HG02678 (cell line): ENCODE measurements around the gene ATP2C2.

Source experiments
- ATAC-seq: cut with Tn5 transposase; IDR thresholded peaks from one replicate; pipeline ENCODE4 v1.9.1; 2021; ENCODE audit warnings: mild to moderate bottlenecking, moderate library complexity; ENCODE audit not compliant: unreplicated experiment

Gene ATP2C2

DNA sequence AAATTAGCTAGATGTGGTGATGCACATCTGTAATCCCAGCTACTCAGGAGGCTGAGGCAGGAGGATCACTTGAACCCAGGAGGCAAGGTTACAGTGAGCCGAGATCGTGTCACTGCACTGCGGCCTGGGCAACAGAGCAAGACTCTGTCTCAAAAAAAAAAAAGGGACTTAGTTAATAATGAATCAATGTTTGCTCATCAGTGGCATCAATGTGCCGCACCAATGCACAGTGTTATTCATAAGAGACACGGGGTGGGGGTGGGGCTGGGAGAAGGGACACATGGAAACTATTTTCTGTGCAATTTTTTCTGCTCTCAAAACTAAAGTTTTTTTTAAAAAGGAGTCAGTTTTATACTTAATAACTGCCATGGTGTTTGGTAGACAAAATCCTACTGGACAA lies 6.8 kb upstream of the ATP2C2 start:
- ATAC-seq: no peak

DNA sequence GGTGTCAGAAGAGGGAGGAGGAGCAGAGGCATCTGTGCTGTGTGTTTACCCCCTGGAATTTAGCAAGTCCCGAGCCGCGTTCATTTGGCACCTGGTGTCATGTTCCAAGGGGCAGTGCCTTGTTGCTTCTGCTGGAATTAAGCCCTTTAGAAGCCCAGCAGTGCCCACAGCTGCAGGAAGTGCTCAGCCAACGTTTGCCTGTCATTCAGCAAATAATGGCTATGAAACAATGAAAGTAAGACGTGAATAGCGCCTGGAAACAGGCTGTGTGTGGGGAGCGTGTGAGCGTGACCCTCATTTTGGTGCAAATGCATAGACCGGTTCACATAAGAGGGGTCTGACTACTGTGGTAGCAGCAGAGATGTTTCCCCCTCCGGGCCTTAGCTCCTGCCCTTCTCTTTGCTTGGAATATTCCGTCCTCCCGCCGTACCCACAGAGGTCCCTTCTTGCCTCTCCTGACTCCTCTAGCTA lies 5.8 kb upstream of the ATP2C2 start:
- no peak for ATAC-seq

DNA sequence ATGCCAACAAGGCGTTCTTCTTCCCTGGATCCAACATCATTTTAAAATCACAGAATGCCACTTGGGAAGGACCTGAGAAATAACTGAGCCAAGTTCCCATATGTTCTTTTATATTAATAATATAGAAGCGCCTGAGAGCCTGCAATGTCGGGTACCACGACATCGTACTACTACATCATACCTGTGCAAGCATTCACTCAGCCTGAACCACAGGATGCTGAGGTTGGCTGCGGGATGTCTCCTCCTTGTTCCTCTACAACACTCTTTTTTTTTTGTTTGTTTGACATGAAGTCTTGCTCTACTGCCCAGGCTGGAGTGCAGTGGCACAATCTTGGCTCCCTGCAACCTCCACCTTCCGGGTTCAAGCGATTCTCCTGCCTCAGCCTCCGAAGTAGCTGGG lies 2.1 kb upstream of the ATP2C2 start:
- no peak for ATAC-seq

DNA sequence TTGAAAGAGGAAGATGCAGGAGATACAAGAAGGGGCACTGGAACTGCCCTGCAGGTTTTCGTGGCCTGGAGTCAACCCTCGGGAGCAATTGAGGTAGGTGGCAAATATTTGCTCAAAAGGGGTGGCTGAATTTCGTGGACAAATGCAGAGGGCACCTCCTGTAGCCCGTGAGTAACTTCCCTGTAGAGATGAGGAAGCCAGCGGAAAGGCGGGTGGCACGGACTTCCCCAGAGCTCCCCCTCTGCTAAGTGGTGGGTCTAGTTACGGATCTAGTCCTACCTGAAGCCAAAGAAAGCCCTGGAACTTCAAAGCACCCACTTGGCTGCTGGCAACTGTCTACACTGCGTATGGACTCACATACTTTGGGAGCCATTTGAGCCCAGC lies 1.0 kb upstream of the ATP2C2 start:
- no peak for ATAC-seq

DNA sequence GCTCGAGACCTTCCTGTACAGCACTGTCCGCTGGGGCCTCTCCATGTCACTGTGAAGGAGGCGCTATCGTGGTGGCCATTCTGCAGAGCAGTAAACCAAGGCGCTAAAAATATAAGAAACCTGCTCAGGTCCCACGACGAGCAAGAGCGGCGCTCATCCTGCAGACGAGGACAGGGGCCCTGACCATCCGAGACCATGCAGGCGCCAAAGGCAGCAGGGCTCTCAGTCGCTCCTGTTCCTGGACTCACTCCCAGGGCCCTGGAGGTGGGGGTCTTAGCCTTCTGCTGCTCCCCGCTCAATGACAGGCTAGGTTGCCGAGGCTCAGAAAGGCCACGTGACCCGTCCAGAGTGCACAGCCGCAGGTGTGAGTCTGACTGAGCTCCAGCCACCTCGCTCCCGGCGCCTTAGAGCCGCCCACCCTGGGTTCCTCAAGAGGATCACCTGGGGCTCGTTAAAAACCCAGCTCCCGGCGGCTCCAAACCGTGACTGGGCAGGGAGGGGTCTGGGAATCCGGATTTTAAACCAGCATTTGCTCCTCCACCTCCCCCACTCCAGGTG lies 509 bp upstream of the ATP2C2 start:
- no peak for ATAC-seq

DNA sequence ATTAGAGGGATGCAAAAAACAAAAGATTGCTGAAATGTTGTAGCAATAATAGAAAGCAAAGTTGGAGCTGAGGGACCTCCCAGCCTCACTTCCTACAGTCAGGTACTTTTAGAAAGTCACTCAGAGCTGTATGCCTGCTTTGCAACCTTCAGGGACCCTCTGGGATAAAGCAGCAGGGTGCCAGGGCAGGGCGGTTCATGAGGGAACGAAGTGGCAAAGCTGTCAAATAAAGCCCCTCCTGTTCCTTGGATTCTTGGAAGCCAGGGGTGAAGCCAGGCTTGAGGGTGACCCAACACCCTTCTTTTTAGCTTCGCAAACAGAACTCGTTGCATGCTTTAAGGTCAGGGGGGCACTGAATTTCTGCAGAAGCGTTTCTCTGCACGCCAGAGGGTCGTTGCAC lies 767 bp downstream of the ATP2C2 start:
- no peak for ATAC-seq

DNA sequence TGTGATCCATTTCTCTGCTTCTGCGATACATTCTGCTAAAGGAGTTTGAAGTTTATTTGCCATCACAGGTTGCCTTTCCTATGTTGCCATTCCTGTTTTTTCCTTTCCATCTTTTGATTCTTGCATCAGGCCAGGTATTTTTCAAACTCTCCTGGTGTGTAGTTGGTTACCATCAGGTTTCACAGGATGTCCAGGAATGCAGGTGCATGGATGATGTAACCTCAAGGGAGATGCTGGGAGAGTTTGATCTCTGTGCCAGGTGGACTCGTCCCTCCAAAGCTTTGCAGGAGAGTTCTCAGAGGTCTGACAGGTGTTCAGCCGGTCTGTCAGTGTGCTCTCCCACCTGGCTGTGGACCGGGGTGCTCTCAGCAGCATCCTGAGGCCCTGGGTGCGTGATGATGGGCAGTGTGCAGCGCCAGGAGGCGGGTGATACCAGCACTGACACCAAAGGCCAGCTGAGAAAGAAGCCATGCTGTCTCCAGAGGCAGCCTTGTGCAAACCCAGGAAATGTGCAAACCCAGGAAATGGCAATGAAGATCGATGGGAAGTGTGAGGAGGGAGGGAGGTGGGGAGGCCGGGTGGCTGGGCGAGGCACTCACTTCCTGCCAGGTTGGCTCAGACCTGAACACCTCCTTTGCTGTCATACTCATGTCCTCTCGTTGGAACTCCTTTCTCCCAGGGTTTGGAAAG lies 1.7 kb downstream of the ATP2C2 start:
- no peak for ATAC-seq

DNA sequence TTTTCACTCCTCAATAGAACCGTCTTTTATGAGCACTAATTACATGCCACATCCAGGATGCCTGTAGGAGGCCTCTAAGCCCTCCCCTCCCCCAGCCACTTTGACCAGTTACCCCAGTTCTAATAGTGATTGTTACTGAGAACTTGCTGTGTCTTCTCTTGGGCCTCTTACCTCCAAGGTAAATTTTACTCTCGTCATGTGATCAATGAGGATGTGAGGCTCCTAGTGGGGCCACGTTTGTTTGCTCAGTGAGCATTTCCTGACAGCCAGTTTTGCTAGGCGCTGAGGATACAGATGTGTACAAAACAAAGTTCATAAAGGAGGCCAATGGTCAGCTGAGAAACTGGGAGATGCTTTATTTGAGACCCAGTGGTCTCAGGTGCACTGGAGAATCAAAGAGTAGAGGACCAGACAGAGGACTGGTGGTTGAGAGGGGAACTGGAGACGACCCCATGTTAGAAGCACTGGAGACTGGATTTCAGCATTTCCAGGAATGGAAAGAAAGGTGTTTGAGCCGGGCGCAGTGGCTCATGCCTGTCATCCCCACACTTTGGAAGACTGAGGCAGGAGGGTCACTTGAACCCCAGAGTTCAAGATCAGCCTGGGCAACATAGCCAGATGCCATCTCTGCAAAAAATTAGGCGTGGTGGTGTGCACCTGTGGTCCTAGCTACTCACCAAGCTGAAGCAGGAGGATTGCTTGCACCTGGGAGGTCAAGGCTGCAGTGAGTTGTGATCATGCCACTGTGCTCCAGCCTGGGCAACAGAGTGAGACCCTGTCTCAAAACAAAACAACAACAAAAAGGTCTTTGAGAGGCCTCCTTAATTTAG lies 2.6 kb downstream of the ATP2C2 start:
- no peak for ATAC-seq

DNA sequence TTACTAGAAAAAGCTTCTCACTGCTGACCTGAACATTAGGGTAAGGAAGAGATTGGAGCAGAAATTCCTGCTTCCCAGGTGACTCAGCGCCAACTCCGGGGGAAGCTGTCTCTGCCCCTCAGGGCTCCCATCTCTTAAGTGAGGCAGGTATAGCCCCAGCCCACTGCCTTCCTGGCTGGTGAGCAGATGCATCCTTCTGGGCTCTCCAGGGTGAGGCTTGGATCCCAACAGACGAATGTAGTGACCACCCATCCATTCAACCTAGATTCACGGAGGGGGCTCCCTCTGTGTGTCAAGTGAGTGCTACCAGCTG lies 3.2 kb downstream of the ATP2C2 start:
- no peak for ATAC-seq

DNA sequence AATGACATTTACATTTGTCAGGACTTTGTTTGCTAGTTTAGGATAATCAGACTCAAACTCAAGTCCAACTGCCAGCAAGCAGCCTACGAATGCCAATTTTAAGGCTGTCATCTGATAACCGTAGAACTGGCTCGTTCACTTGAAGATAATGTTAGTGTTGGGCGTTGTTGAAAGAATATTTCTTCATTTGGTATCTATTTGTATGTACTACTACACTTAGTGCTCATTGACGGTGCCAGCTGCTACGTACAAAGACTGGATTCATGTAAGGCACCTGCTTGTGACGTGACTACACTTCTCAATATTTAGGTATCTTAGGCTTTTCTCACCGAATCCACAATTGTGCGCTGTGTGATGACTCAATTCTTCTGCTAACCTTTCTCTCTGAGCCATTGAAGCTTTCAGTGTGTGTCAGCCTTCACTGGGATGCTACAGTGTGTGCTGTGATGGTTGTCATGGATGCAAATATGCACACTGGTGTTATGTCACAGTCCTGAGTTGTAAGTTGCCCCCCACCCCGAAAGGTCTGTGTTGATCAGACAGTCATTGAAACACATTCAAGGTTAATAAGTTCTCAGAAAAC lies 5.7 kb downstream of the ATP2C2 start:
- ATAC-seq: no peak

DNA sequence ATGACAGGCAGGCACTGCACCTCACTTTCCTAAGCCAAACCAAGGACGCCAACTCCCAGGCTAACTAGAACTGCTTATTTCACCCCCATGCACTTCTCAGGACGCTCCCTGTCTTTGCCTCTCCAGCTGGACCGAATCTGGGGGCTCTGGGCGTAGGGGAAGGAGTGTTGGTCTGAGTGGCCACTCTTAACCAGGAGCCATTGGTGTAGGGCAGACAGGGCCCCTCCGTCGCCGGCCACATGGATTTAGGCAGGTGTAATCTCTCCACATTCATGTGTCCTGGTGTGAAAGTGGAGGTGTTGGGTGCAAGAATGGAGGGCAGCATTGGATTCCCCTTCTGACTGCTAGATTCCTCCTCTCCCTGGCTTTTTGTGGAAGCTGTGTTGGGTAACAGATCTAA lies 9.8 kb downstream of the ATP2C2 start:
- no peak for ATAC-seq

DNA sequence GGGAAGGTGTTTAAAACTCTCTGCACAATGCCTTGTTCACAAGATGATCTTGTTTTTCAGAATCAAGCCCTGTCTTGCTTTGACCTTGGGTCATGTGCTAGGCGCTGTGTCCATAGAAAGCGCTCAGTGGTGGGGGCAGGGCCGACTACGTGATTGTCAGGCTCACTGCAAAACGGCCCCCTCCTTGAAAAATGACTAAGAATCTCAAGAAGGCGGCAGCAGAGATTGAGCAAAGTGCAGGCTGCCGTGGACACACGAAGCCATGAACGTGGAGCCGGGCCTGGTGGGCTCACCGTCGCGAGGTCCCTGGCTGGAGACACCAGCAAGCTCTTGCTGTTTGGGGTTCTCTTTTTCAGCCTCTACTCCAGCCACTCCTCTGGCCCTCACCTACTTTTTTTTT lies 10.2 kb downstream of the ATP2C2 start:
- ATAC-seq: no peak

DNA sequence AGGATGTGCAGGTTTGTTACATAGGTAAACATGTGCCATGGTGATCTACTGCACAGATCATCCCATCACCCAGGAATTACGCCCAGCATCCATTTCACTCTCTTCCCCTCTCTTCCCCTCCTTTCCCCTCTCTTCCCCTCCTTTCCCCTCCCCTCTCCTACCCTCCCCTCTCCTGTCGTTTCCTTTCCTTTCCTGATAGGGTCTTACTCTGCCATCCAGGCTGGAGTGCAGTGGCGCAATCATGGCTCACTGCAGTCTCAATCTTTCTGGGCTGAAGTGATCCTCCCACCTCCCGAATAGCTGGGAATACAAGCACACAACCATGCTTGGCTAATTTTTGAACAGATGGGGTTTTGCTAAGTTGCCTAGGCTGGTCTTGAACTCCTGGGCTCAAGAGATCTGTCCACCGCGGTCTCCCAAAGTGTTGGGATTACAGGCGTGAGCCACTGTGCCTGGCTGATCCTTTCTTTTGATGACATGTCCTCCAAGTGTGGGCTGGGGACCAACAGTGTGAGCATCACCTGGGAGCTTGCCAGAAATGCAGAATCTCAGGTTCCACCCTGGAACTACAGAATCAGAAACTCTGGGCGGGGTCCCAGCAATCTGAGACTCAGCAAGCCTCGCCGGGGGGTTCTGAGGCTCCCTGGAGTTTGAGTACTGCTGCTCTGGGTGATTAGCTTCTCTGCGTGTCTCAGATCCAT lies 10.8 kb downstream of the ATP2C2 start:
- ATAC-seq: no peak

DNA sequence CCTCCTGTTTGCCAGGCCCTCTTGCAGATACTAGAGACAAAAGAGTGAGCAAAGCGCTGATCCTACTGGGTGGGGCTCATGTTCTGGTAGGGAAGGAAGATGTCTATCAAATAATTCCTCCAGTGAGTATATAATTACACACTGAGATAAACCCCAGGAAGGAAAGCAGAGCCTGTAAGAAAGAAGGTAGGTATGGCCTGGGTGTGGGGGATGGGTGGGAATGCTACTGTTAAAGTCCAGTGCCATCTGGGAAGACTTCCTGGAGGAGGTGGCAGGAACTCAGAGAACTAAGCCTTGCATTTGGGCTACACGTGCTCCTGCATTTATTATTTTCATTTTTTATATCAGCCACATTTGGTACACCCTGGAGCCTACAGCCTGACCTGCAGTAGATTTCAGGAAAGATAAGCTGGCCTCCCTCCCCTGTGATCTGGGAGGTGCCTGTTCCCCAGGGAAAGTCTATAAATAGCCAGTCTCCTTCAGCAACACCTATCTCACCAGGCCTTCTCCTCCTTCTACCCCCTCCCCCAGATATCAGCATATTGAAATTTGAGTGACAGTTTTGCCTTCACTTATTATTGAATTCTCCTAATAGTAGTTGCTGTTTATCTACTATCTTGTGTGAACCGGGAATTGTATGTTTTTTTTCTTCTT lies 11.5 kb downstream of the ATP2C2 start:
- ATAC-seq: no peak

DNA sequence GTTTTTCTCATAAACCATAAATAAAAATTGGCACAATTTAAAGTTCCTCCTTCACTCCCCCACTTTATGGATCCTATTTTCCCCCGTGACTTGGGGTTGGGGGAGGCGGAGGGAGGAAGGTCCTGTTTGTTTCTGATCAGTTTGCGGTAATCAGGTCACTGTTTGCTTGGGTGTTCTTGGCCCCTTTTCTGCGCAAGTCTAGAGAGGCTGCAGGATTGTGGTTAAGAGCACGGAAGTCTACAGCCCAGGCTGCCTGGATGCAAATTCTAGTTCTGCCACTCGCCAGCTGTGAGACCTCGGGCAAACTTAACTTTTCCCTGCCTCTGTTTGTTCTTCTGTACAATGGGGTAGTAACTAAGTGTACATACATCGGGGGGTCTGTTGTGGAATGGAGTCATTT lies 12.1 kb downstream of the ATP2C2 start:
- ATAC-seq: no peak

DNA sequence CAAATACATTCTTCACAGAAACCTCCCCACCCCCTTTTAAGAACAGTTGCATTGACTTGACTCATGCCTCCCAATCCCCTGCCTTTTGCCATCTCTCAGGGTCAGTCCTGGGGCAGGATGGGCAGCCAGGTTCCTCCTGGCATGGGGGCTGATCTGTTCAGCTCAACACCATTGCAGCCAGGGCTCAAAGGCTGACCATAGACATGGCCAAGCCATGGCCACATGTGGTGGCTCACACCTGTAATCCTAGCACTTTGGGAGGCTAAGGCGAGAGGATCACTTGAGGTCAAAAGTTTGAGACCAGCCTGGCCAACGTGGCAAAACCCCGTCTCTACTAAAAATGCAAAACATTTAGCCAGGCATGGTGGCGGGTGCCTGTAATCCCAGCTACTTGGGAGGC lies 14.1 kb downstream of the ATP2C2 start:
- no peak for ATAC-seq

DNA sequence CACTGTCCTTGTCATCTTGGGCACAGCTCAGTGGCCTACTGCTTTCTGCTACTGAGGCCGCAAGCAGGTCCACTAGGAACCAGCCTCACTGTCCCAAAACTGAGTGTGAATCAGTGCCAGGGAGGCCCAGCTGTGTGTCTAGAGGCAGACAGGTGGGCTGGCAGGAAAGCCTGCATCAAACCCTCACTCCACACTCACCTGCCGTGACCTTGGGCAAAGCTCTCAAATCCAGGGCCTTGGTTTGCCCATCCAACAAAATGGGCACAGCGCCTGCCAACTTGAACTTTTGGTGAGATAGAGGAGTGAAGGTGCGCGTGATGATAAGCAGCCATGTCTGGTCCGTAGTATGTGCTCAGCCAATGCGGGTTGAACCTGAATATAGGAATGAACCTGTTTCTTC lies 14.8 kb downstream of the ATP2C2 start:
- ATAC-seq: no peak

DNA sequence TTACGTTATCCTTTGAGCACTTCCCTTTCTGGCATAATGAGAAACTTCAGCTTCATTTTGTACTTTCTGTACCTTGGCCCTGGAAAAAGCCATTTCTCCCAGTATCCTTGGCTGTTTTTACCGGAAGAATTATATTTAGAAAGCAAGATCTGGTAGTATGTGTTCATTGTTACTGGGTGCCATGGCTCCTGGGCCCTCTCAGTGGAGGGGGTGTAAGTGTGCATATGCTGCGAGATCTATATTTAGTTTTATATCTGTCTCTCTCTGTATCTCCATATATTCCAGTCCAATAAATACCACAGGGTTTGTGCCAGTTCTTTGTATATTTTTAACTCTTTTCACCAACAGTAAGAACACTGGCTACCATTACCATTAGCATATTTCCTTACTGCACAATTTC lies 17.7 kb downstream of the ATP2C2 start:
- no peak for ATAC-seq

DNA sequence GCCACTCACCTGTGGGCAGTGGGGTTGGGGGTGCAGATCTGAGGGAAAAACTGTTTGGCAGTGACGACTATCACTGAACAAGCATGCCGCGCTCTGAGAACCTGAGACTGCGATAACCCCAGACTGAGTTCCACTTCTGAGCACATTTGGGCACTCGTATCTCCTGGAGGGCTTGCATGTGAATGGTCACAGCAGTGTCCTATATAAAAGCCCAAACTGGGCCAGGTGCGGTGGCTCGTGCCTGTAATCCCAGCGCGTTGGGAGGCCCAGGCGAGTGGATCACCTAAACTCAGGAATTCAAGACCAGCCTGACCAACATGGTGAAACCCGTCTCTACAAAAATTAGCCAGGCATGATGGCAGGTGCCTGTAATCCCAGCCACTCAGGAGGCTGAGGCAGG lies 18.7 kb downstream of the ATP2C2 start:
- no peak for ATAC-seq

DNA sequence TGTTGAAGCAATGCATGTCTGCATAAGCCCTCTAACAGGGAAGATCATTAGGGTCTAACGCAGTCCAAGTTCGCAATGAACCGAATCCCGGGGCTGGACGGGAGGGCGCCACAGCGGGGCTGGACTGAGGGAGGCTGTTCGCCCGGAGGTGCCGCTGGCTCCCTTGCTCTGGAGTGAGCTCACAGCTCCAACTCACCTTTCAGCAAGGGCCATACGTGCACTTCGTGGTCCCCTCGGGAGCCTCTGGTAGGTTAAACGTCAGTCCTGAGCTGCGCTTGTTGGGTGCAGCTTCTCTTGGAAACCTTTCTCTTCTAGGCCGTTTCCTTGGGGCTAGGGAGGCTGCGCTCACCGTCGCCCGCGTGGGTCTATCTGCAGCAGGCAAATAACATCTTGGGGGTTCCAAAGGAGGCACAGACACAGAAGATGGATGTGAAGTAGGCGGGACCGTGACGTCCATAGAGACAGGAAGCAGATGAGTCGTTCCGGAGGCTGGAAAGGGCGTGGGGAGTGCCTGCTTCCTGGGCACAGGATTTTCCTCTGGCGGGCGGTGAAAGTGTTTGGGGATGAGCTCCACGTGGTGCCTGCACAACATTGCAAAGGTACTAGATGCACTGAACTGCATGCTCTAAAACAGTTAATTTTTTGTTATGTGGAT lies 21.9 kb downstream of the ATP2C2 start:
- ATAC-seq: no peak
